H1 (cell line): ENCODE measurements around the gene SHOX. TPM values are rescaled to one million over a fixed set of nuclear protein-coding genes. Genes with fewer than 3 reads are reported as not detected.

Source experiments
- CTCF ChIA-PET: fragments of 300-600 bp; sonication (Branson Sonifier 250); formaldehyde crosslinking; loops from one replicate; lab custom pipeline; 2021; ENCODE audit not compliant: partially characterized antibody; lab: Charles Lee
- POLR2A ChIA-PET: fragments of 300-600 bp; sonication (Branson Sonifier 250); formaldehyde crosslinking; loops from one replicate; lab custom pipeline; 2021; ENCODE audit warnings: inconsistent platforms; ENCODE audit not compliant: partially characterized antibody; lab: Charles Lee
- DNase-seq, 2 experiments: peaks; one replicate each; pipeline versions ENCODE4 v3.0.0 to v3.0.0-alpha.2; 2010 to 2022; ENCODE audit warnings: low spot score in 2 of 2, low read depth in 1 of 2, mixed read lengths in 1 of 2
- FAIRE-seq: peaks from 2 replicates; lab custom pipeline; 2011; peaks lifted over from hg19 to GRCh38; lab: Jason Lieb, UNC
- H2AFZ ChIP-seq: 2 replicates; pipeline ENCODE4 v1.8.1; 2012; ENCODE audit warnings: low read length, inconsistent platforms
- H2AK5ac ChIP-seq: 2 replicates; pipeline ENCODE4 v1.6.1; 2013; ENCODE audit warnings: low read depth, low read length
- H2BK120ac ChIP-seq: replicated peaks from 2 replicates; pipeline ENCODE3; 2013; ENCODE audit warnings: low read depth, low read length, inconsistent platforms
- H2BK12ac ChIP-seq: 2 replicates; pipeline ENCODE4 v1.6.1; 2013; ENCODE audit warnings: low read depth, low read length
- H2BK15ac ChIP-seq: 2 replicates; pipeline ENCODE4 v1.6.1; 2013; ENCODE audit warnings: low read length
- H2BK20ac ChIP-seq: 2 replicates; pipeline ENCODE4 v1.6.1; 2013; ENCODE audit warnings: low read length
- H2BK5ac ChIP-seq: 2 replicates; pipeline ENCODE4 v1.6.1; 2013; ENCODE audit warnings: low read depth, low read length
- H3K14ac ChIP-seq: 2 replicates; pipeline ENCODE4 v1.6.1; 2013; ENCODE audit warnings: inconsistent platforms; ENCODE audit not compliant: insufficient read length
- H3K18ac ChIP-seq: 2 replicates; pipeline ENCODE4 v1.6.1; 2013; ENCODE audit warnings: low read length; ENCODE audit errors: extremely low read depth
- H3K23ac ChIP-seq: 2 replicates; pipeline ENCODE4 v1.6.1; 2013; ENCODE audit warnings: inconsistent platforms; ENCODE audit not compliant: insufficient read length
- H3K23me2 ChIP-seq: 2 replicates; pipeline ENCODE4 v1.6.1; 2013; ENCODE audit warnings: low read depth, low read length
- H3K27ac ChIP-seq: 2 replicates; pipeline ENCODE4 v1.6.1; 2011; ENCODE audit warnings: low read depth, low read length, inconsistent platforms
- H3K27me3 ChIP-seq, 4 experiments: replicated peaks in 1 of 4; 1 replicate in 1 of 4; 2 replicates in 3 of 4; pipeline versions ENCODE4 v1.6.1 to v1.8.1; 2011 to 2013; ENCODE audit warnings: low read length in 3 of 4, mild to moderate bottlenecking in 3 of 4, inconsistent platforms in 2 of 4, mixed read lengths in 2 of 4, moderate library complexity in 1 of 4; ENCODE audit not compliant: control insufficient read depth in 3 of 4, insufficient read depth in 3 of 4; ENCODE audit errors: extremely low read depth in 1 of 4
- H3K36me3 ChIP-seq, 4 experiments: 2 replicates each; pipeline versions ENCODE4 v1.6.1 to v1.8.1; 2011 to 2013; ENCODE audit warnings: mild to moderate bottlenecking in 4 of 4, low read length in 3 of 4, moderate library complexity in 2 of 4, control low read depth in 1 of 4, inconsistent platforms in 1 of 4; ENCODE audit not compliant: insufficient read depth in 4 of 4, control insufficient read depth in 2 of 4
- H3K4ac ChIP-seq: replicated peaks from 2 replicates; pipeline ENCODE3; 2013; ENCODE audit warnings: low read length, low read depth, mixed read lengths, inconsistent platforms; ENCODE audit not compliant: insufficient read length
- H3K4me1 ChIP-seq, 4 experiments: replicated peaks in 1 of 4; 1 replicate in 1 of 4; 2 replicates in 3 of 4; pipeline versions ENCODE4 v1.6.1 to v1.8.1; 2011 to 2013; ENCODE audit warnings: low read length in 3 of 4, inconsistent platforms in 2 of 4, mixed read lengths in 1 of 4; ENCODE audit not compliant: insufficient read depth in 4 of 4, control insufficient read depth in 3 of 4
- H3K4me2 ChIP-seq, 2 experiments: 2 replicates each; pipeline versions ENCODE4 v1.6.1 to v1.8.1; 2011 to 2013; ENCODE audit warnings: low read depth in 2 of 2, low read length in 2 of 2, control low read depth in 1 of 2, inconsistent platforms in 1 of 2, mild to moderate bottlenecking in 1 of 2; ENCODE audit not compliant: insufficient read depth in 1 of 2
- H3K4me3 ChIP-seq, 4 experiments: fragments of 200-600, 300-600 bp in 1 of 4; sonication (generic), shearing (Covaris generic), sonication (Bioruptor Twin) in 1 of 4; 2 replicates each; pipeline versions ENCODE4 v1.5.1 to v1.8.1; 2011 to 2016; ENCODE audit warnings: low read length in 4 of 4, low read depth in 3 of 4, control low read depth in 2 of 4, inconsistent platforms in 2 of 4, mild to moderate bottlenecking in 2 of 4, mixed read lengths in 1 of 4, moderate library complexity in 1 of 4; ENCODE audit not compliant: insufficient read depth in 2 of 4; ENCODE audit errors: extremely low read depth in 1 of 4
- H3K56ac ChIP-seq: replicated peaks from 2 replicates; pipeline ENCODE3; 2013; ENCODE audit warnings: low read depth, mild to moderate bottlenecking, mixed read lengths, low read length, inconsistent platforms; ENCODE audit not compliant: insufficient read length
- H3K79me1 ChIP-seq: 2 replicates; pipeline ENCODE4 v1.6.1; 2013; ENCODE audit warnings: low read depth, low read length, control low read depth
- H3K79me2 ChIP-seq, 2 experiments: 2 replicates each; pipeline versions ENCODE4 v1.6.1 to v1.8.1; 2012 to 2013; ENCODE audit warnings: low read length in 2 of 2, mild to moderate bottlenecking in 2 of 2, inconsistent platforms in 1 of 2; ENCODE audit not compliant: insufficient read depth in 2 of 2, control insufficient read depth in 1 of 2
- H3K9ac ChIP-seq, 4 experiments: replicated peaks in 1 of 4; 1 replicate in 1 of 4; 2 replicates in 3 of 4; pipeline versions ENCODE4 v1.6.1 to v1.8.1; 2011 to 2013; ENCODE audit warnings: low read depth in 3 of 4, low read length in 3 of 4, control low read depth in 2 of 4, mild to moderate bottlenecking in 2 of 4, moderate library complexity in 2 of 4, inconsistent platforms in 1 of 4; ENCODE audit errors: extremely low read depth in 1 of 4
- H3K9me3 ChIP-seq, 2 experiments: 2 replicates each; pipeline versions ENCODE4 v1.6.1 to v1.8.1; 2012 to 2013; ENCODE audit warnings: mild to moderate bottlenecking in 2 of 2, moderate library complexity in 2 of 2, control low read depth in 1 of 2, inconsistent platforms in 1 of 2, low read depth in 1 of 2, low read length in 1 of 2, mixed read lengths in 1 of 2; ENCODE audit not compliant: insufficient read depth in 2 of 2
- H4K20me1 ChIP-seq, 2 experiments: replicated peaks in 1 of 2; 2 replicates each; pipeline versions ENCODE3 to v1.8.1; 2011 to 2013; ENCODE audit warnings: inconsistent platforms in 2 of 2, low read length in 2 of 2, mild to moderate bottlenecking in 1 of 2; ENCODE audit not compliant: insufficient read depth in 2 of 2, control insufficient read depth in 1 of 2
- H4K5ac ChIP-seq: 2 replicates; pipeline ENCODE4 v1.6.1; 2013; ENCODE audit warnings: low read length, low read depth, mixed read lengths, inconsistent platforms; ENCODE audit not compliant: insufficient read length
- H4K8ac ChIP-seq: 2 replicates; pipeline ENCODE4 v1.8.0; 2013; ENCODE audit warnings: mild to moderate bottlenecking, moderate library complexity, low read length, inconsistent platforms; ENCODE audit not compliant: insufficient read depth; ENCODE audit errors: extremely low read depth
- H4K91ac ChIP-seq: replicated peaks from 2 replicates; pipeline ENCODE3; 2013; ENCODE audit warnings: low read length, mixed read lengths, inconsistent platforms; ENCODE audit not compliant: insufficient read length
- ASH2L ChIP-seq: fragments of 200-600, 300-600 bp; sonication (generic); IDR thresholded peaks from one replicate; pipeline ENCODE4 v1.7.1; 2017; ENCODE audit warnings: low read length
- ATF2 ChIP-seq: IDR thresholded peaks from 2 replicates; pipeline ENCODE4 v1.6.1; 2012; ENCODE audit warnings: low read length, inconsistent platforms
- E2F6 ChIP-seq: IDR thresholded peaks from 2 replicates; pipeline ENCODE4 v1.6.1; 2012; ENCODE audit warnings: inconsistent platforms
- JUN ChIP-seq: IDR thresholded peaks from 2 replicates; pipeline ENCODE4 v1.6.1; 2011; ENCODE audit warnings: low read depth, mild to moderate bottlenecking, improper control_type of control experiment, low read length
- KDM4A ChIP-seq: IDR thresholded peaks from one replicate; pipeline ENCODE4 v1.7.1; 2012; ENCODE audit warnings: low read depth, mild to moderate bottlenecking, moderate library complexity, low read length, inconsistent platforms; ENCODE audit not compliant: severe bottlenecking
- MAX ChIP-seq: IDR thresholded peaks from 2 replicates; pipeline ENCODE4 v1.6.1; 2012; ENCODE audit warnings: inconsistent platforms
- RNF2 ChIP-seq: fragments of 200-900, 300-1000 bp; sonication (generic); IDR thresholded peaks from 2 replicates; pipeline ENCODE4 v1.7.1; 2016; ENCODE audit warnings: borderline replicate concordance, low read depth, mild to moderate bottlenecking, antibody characterized with exemption, low read length; ENCODE audit not compliant: poor library complexity, severe bottlenecking; ENCODE audit errors: missing control alignments
- SUZ12 ChIP-seq: fragments of 200-600 bp; sonication (generic); IDR thresholded peaks from 2 replicates; pipeline ENCODE4 v1.6.1; 2012; ENCODE audit warnings: mild to moderate bottlenecking, inconsistent platforms, low read length, moderate library complexity, mixed read lengths
- TEAD4 ChIP-seq: IDR thresholded peaks from 2 replicates; pipeline ENCODE4 v1.6.1; 2012; ENCODE audit warnings: low read depth, low read length, inconsistent platforms, mixed read lengths
- WGBS, 2 experiments: shearing (Covaris generic) in 1 of 2; methylation state at CpG; one replicate each; pipeline versions ENCODE4 v1.1.6 to v1.1.7; 2013 to 2015; ENCODE audit warnings: low lambda C conversion rate in 2 of 2, mixed read lengths in 2 of 2, inconsistent platforms in 1 of 2, low coverage in 1 of 2, missing lambda C conversion rate in 1 of 2; ENCODE audit not compliant: insufficient replicate concordance in 2 of 2, insufficient coverage in 1 of 2, insufficient read length in 1 of 2; ENCODE audit errors: extremely low coverage in 1 of 2, missing lambda C conversion rate in 1 of 2; 5-methylcytosine and 5-hydroxymethylcytosine counted together
- polyA plus RNA-seq, 7 experiments: library from polyadenylated mRNA; depleted of rRNA in 3 of 7; stranded (reverse) in 5 of 7; unstranded in 2 of 7; fragments of >200 nt in 5 of 7; fragments of 200-250 nt in 2 of 7; gene quantifications; 1 replicate in 5 of 7; 2 replicates in 1 of 7; 4 replicates in 1 of 7; pipeline versions ENCODE4 v1.2.1 to v1.2.3, GENCODE V29; 2011 to 2013; ENCODE audit warnings: missing spikeins in 2 of 7, mixed read lengths in 2 of 7
- total RNA-seq: library from RNA; stranded (reverse); fragmentation: NEBNext Ultra II Directional; extraction: Animal tissue kit (Norgen Biotek cat#: 25700); gene quantifications from 2 replicates; pipeline ENCODE4 v1.2.1, GENCODE V29; 2021

SHOX gene
- total and polyA plus RNA-seq, 2 of the 8 experiments (the other 6 are each of a cell fraction or from before 2014, with no cell fraction given), result 0.05 to 0.15 TPM

GRCh38 chrX:638482-639131 is 8.0 kb downstream of the SHOX start:
- Histone ChIP-seq H3K56ac (no peak overlapping the region), H3K79me2 (no peaks in the 10 kb centered on the region), H3K4me3 (peak overlapping the region in 2 of 4 experiments; percentile 6 to 51; a peak in 3 of 8 replicates), H2AK5ac (no peak overlapping the region), H2BK120ac (no peak overlapping the region), H2AFZ (no peak overlapping the region), H2BK20ac (0 out of 2 replicates have a peak overlapping the region, but pooled peaks have one; percentile 64)
- DNase-seq, result peak in 1 of 2 experiments; percentile 61
- TF ChIP-seq JUN (no peak), RNF2 (peak; percentile 82), E2F6 (peak; percentile 65; the same call in 1 of the 2 replicates), SUZ12 (peak; percentile 71), TEAD4 (peak; percentile 30; the same call in 1 of the 2 replicates), ASH2L (peak; percentile 48), ATF2 (no peak), MAX (peak; percentile 62), KDM4A (peak; percentile 39)
- TF ChIP-seq, all 59 proteins: peak for 7
- Histone ChIP-seq H3K36me3 (no peaks in the 10 kb centered on the region), H4K91ac (no peak overlapping the region), H3K9ac (no peak overlapping the region), H3K4me1 (peaks cover 12 to 39% (median 21%) of the 10 kb centered on the region in 4 experiments), H2BK12ac (peak overlapping the region; percentile 88; the same call in 1 of the 2 replicates), H4K20me1 (peaks cover 2 to 7% of the 10 kb centered on the region in 2 experiments), H3K18ac (no peak overlapping the region; the same call in 1 of the 2 replicates), H4K8ac (no peak overlapping the region), H3K4ac (no peak overlapping the region), H3K4me2 (peak overlapping the region; percentile 49 to 72), H3K14ac (no peak overlapping the region), H3K9me3 (no peaks in the 10 kb centered on the region; a peak in 2 of 4 replicates), H3K79me1 (no peaks in the 10 kb centered on the region), H3K27me3 (peaks cover 82 to 93% (median 92%) of the 10 kb centered on the region in 4 experiments), H4K5ac (no peak overlapping the region), H3K23me2 (no peaks in the 10 kb centered on the region; the same call in 1 of the 2 replicates), H2BK15ac (no peak overlapping the region), H2BK5ac (no peak overlapping the region), H3K27ac (no peak overlapping the region), H3K23ac (no peak overlapping the region)
- CTCF ChIA-PET, result no interaction called here
- no peak for FAIRE-seq
- POLR2A ChIA-PET, result no interaction called here
- 4% methylated on average over 18 of the region's 18 CpGs; no CpG with 5 or more reads in 1 of the 2 experiments for WGBS, 2 experiments
